Posterior cingulate gyrus (tissue), 11 donors: ENCODE results near the gene UGT1A3.
"Not testable (repeated sequence)": the region's sequence is repeated elsewhere in the genome, so short reads cannot be mapped to it uniquely, and the experiment has no call there.

Experiments
- DNase-seq, 10 donors: peaks; one replicate each; pipeline versions ENCODE4 v3.0.0 to v3.0.0-alpha.2; 2020 to 2021; ENCODE audit warnings: mixed read lengths in 3 of 10
- intact Hi-C: fragments of 100-400 bp; cut with DNase I; formaldehyde crosslinking; loops from one replicate; pipeline ENCODE4 v1.15.1; 2023

UGT1A3 gene

GRCh38 chr2:233728723-233729301 lies at the start of gene UGT1A3:
TSS of gene UGT1A3 (plus strand) at chr2:233729042. CDS start at chr2:233729127, 85 bp downstream.
- intact Hi-C loops, result no loop called here
- no peak for DNase-seq

- no peak for DNase-seq
- intact Hi-C loops, result no loop called here
Observed at GRCh38 chr2:233679196-233679595, 49.6 kb upstream of the UGT1A3 start.

- no peak for DNase-seq
- intact Hi-C loops, result no loop called here
Observed at GRCh38 chr2:233680361-233681045, 48.3 kb upstream of the UGT1A3 start.

- no peak for DNase-seq
- intact Hi-C loops, result no loop called here
Observed at GRCh38 chr2:233681521-233682099, 47.2 kb upstream of the UGT1A3 start, which contains the start of gene UGT1A7. TSS of gene UGT1A7 (plus strand) at chr2:233681901. CDS start at chr2:233681938, 37 bp downstream.

- intact Hi-C loops, result no loop called here
- DNase-seq, result no peak
Observed at GRCh38 chr2:233684640-233685039, 44.2 kb upstream of the UGT1A3 start.

- intact Hi-C loops, result no loop called here
- no peak for DNase-seq
Observed at GRCh38 chr2:233686928-233687327, 41.9 kb upstream of the UGT1A3 start.

GRCh38 chr2:233688341-233688740 lies 40.5 kb upstream of the UGT1A3 start:
- intact Hi-C loops, result no loop called here

GRCh38 chr2:233689031-233689430 lies 39.8 kb upstream of the UGT1A3 start:
- no peak for DNase-seq
- intact Hi-C loops, result no loop called here

More at GRCh38 chr2:233688341-233688740, 40.5 kb upstream of the UGT1A3 start:
- DNase-seq, result no peak

- intact Hi-C loops, result no loop called here
- DNase-seq, result no peak
Observed at GRCh38 chr2:233689501-233689900, 39.3 kb upstream of the UGT1A3 start.

GRCh38 chr2:233690444-233690843 lies 38.4 kb upstream of the UGT1A3 start:
- intact Hi-C loops, result no loop called here
- no peak for DNase-seq

GRCh38 chr2:233691443-233692433 lies 37.1 kb upstream of the UGT1A3 start:
- intact Hi-C loops, result no loop called here
- DNase-seq, result no peak

GRCh38 chr2:233692648-233693047 lies 36.2 kb upstream of the UGT1A3 start, which contains the start of gene UGT1A6:
TSS of gene UGT1A6 (plus strand) at chr2:233692890. CDS start at chr2:233693005, 115 bp downstream.
- DNase-seq, result no peak
- intact Hi-C loops, result no loop called here

GRCh38 chr2:233693963-233694362 lies 34.9 kb upstream of the UGT1A3 start:
- DNase-seq, result no peak
- intact Hi-C loops, result no loop called here

- intact Hi-C loops, result no loop called here
Observed at GRCh38 chr2:233698740-233699139, 30.1 kb upstream of the UGT1A3 start.

GRCh38 chr2:233699424-233700027 lies 29.3 kb upstream of the UGT1A3 start:
- intact Hi-C loops, result no loop called here
- DNase-seq, result no peak

More at GRCh38 chr2:233698740-233699139, 30.1 kb upstream of the UGT1A3 start:
- DNase-seq, result no peak

- DNase-seq, result no peak
- intact Hi-C loops, result no loop called here
Observed at GRCh38 chr2:233700028-233700635, 28.7 kb upstream of the UGT1A3 start.

GRCh38 chr2:233700842-233701241 lies 28.0 kb upstream of the UGT1A3 start:
- intact Hi-C loops, DNase-seq: not testable (repeated sequence)

- intact Hi-C loops, result no loop called here
- DNase-seq, result no peak
Observed at GRCh38 chr2:233702238-233702637, 26.6 kb upstream of the UGT1A3 start.

- intact Hi-C loops, result no loop called here
- no peak for DNase-seq
Observed at GRCh38 chr2:233705911-233706506, 22.8 kb upstream of the UGT1A3 start.
